H9 (cell line): ENCODE results near the gene EDNRB. TPM values are rescaled to one million over a fixed set of nuclear protein-coding genes. Genes with fewer than 3 reads are reported as not detected.

ENCODE experiments used
- DNase-seq: peaks from one replicate; pipeline ENCODE4 v3.0.0-alpha.2; 2017
- H2AFZ ChIP-seq: one replicate; pipeline ENCODE4 v1.6.1; 2013; ENCODE audit warnings: mild to moderate bottlenecking, low read length, control low read depth, moderate library complexity
- H2AK5ac ChIP-seq: 2 replicates; pipeline ENCODE4 v1.6.1; 2013; ENCODE audit warnings: low read length, control low read depth, mixed read lengths; ENCODE audit not compliant: insufficient read length
- H2BK120ac ChIP-seq: one replicate; pipeline ENCODE4 v1.6.1; 2013; ENCODE audit warnings: low read depth, mild to moderate bottlenecking, low read length, control low read depth, inconsistent platforms; ENCODE audit not compliant: poor library complexity, severe bottlenecking
- H2BK12ac ChIP-seq: 2 replicates; pipeline ENCODE4 v1.6.1; 2013; ENCODE audit warnings: low read length, control low read depth, mixed read lengths, low read depth; ENCODE audit not compliant: insufficient read length
- H2BK15ac ChIP-seq: 2 replicates; pipeline ENCODE4 v1.6.1; 2013; ENCODE audit warnings: low read depth, low read length, control low read depth
- H2BK20ac ChIP-seq: one replicate; pipeline ENCODE4 v1.6.1; 2013; ENCODE audit warnings: low read depth, mild to moderate bottlenecking, low read length, control low read depth, inconsistent platforms; ENCODE audit not compliant: poor library complexity, severe bottlenecking
- H2BK5ac ChIP-seq: 2 replicates; pipeline ENCODE4 v1.6.1; 2013; ENCODE audit warnings: low read length, control low read depth, mixed read lengths; ENCODE audit not compliant: insufficient read length
- H3K14ac ChIP-seq: 2 replicates; pipeline ENCODE4 v1.6.1; 2013; ENCODE audit warnings: low read length, control low read depth; ENCODE audit not compliant: insufficient read depth
- H3K18ac ChIP-seq: 2 replicates; pipeline ENCODE4 v1.6.1; 2013; ENCODE audit warnings: low read depth, mild to moderate bottlenecking, mixed read lengths, low read length, control low read depth; ENCODE audit not compliant: insufficient read length
- H3K23ac ChIP-seq: 2 replicates; pipeline ENCODE4 v1.6.1; 2013; ENCODE audit warnings: low read length, control low read depth, mixed read lengths, low read depth; ENCODE audit not compliant: insufficient read length
- H3K23me2 ChIP-seq: 2 replicates; pipeline ENCODE4 v1.6.1; 2013; ENCODE audit warnings: low read depth, mild to moderate bottlenecking, mixed read lengths, low read length, control low read depth; ENCODE audit not compliant: insufficient read length, poor library complexity, severe bottlenecking
- H3K27ac ChIP-seq: 2 replicates; pipeline ENCODE4 v1.5.1; 2013; ENCODE audit warnings: low read length, control low read depth, mixed read lengths, low read depth; ENCODE audit not compliant: insufficient read length
- H3K27me3 ChIP-seq: 2 replicates; pipeline ENCODE4 v1.6.1; 2013; ENCODE audit warnings: low read length, control low read depth, inconsistent platforms; ENCODE audit not compliant: insufficient read depth
- H3K4ac ChIP-seq: 2 replicates; pipeline ENCODE4 v1.6.1; 2013; ENCODE audit warnings: low read depth, mild to moderate bottlenecking, control low read depth, inconsistent platforms, low read length, moderate library complexity
- H3K4me1 ChIP-seq: 2 replicates; pipeline ENCODE4 v1.6.1; 2013; ENCODE audit warnings: low read length, control low read depth, inconsistent platforms; ENCODE audit not compliant: insufficient read depth
- H3K4me2 ChIP-seq: 2 replicates; pipeline ENCODE4 v1.6.1; 2013; ENCODE audit warnings: low read length, control low read depth, mixed read lengths; ENCODE audit not compliant: insufficient read length, insufficient read depth
- H3K56ac ChIP-seq: 2 replicates; pipeline ENCODE4 v1.6.1; 2013; ENCODE audit warnings: low read depth, mild to moderate bottlenecking, mixed read lengths, low read length, control low read depth; ENCODE audit not compliant: insufficient read length
- H3K79me1 ChIP-seq: 2 replicates; pipeline ENCODE4 v1.6.1; 2013; ENCODE audit warnings: low read depth, mild to moderate bottlenecking, moderate library complexity, low read length, control low read depth, inconsistent platforms; ENCODE audit not compliant: insufficient read depth, poor library complexity, severe bottlenecking
- H3K79me2 ChIP-seq: 2 replicates; pipeline ENCODE4 v1.6.1; 2013; ENCODE audit warnings: low read length, control low read depth, inconsistent platforms; ENCODE audit not compliant: insufficient read depth
- H3K9ac ChIP-seq: 2 replicates; pipeline ENCODE4 v1.6.1; 2013; ENCODE audit warnings: low read length, control low read depth, mixed read lengths; ENCODE audit not compliant: insufficient read length; ENCODE audit errors: extremely low read depth
- H3K9me3 ChIP-seq: one replicate; pipeline ENCODE4 v1.6.1; 2013; ENCODE audit warnings: low read depth, low read length, inconsistent platforms; ENCODE audit not compliant: control insufficient read depth
- H3T11ph ChIP-seq: one replicate; pipeline ENCODE4 v1.6.1; 2013; ENCODE audit warnings: mild to moderate bottlenecking, low read length, control low read depth, inconsistent platforms
- H4K20me1 ChIP-seq: one replicate; pipeline ENCODE4 v1.6.1; 2013; ENCODE audit not compliant: control insufficient read depth, insufficient read length, insufficient read depth
- H4K5ac ChIP-seq: 2 replicates; pipeline ENCODE4 v1.6.1; 2013; ENCODE audit warnings: low read depth, mild to moderate bottlenecking, mixed read lengths, low read length, control low read depth; ENCODE audit not compliant: insufficient read length
- H4K8ac ChIP-seq: replicated peaks from 2 replicates; pipeline ENCODE4 v1.6.1; 2013; ENCODE audit warnings: low read length, control low read depth, mixed read lengths, low read depth; ENCODE audit not compliant: insufficient read length
- H4K91ac ChIP-seq: 2 replicates; pipeline ENCODE4 v1.6.1; 2013; ENCODE audit warnings: low read depth, mild to moderate bottlenecking, moderate library complexity, mixed read lengths, low read length, control low read depth; ENCODE audit not compliant: insufficient read length
- H3K27ac Mint-ChIP-seq, 3 experiments: 2 replicates in 2 of 3; 3 replicates in 1 of 3; pipeline ENCODE4 v1.8.0; 2020 to 2021; ENCODE audit warnings: mixed read lengths in 3 of 3, mild to moderate bottlenecking in 1 of 3, moderate library complexity in 1 of 3
- H3K27me3 Mint-ChIP-seq: 2 replicates; pipeline ENCODE4 v1.8.0; 2021; ENCODE audit warnings: low read depth, mild to moderate bottlenecking, moderate library complexity, mixed read lengths
- H3K36me3 Mint-ChIP-seq, 3 experiments: 2 replicates in 2 of 3; 3 replicates in 1 of 3; pipeline ENCODE4 v1.8.0; 2020 to 2021; ENCODE audit warnings: low read depth in 3 of 3, mixed read lengths in 3 of 3; ENCODE audit not compliant: insufficient read depth in 1 of 3
- H3K4me1 Mint-ChIP-seq, 2 experiments: 2 replicates each; pipeline ENCODE4 v1.8.0; 2020; ENCODE audit warnings: mixed read lengths in 2 of 2
- H3K4me3 Mint-ChIP-seq, 2 experiments: 2 replicates in 1 of 2; 3 replicates in 1 of 2; pipeline ENCODE4 v1.8.0; 2020 to 2021; ENCODE audit warnings: mild to moderate bottlenecking in 2 of 2, mixed read lengths in 2 of 2, moderate library complexity in 1 of 2
- H3K9me3 Mint-ChIP-seq, 2 experiments: 2 replicates in 1 of 2; 3 replicates in 1 of 2; pipeline ENCODE4 v1.8.0; 2020; ENCODE audit warnings: mild to moderate bottlenecking in 2 of 2, mixed read lengths in 2 of 2, moderate library complexity in 1 of 2
- WGBS: extraction: QIAGEN DNeasy Blood & Tissue Kit; methylation state at CpG from one replicate; pipeline ENCODE4 v1.1.7; 2013; ENCODE audit warnings: missing lambda C conversion rate, low lambda C conversion rate, mixed read lengths; ENCODE audit not compliant: insufficient read length; ENCODE audit errors: extremely low coverage; 5-methylcytosine and 5-hydroxymethylcytosine counted together
- total RNA-seq: library from RNA; stranded (reverse); gene quantifications from 2 replicates; pipeline ENCODE4 v1.2.1, GENCODE V29; 2021
- TF ChIP-seq, protein P1 (sequence below): fragments of 200-600 bp; sonication (generic); conservative IDR thresholded peaks from 3 replicates; pipeline ENCODE4 v1.8.0; 2021; ENCODE audit warnings: antibody characterized with exemption, mild to moderate bottlenecking

EDNRB gene
- total RNA-seq, 1 experiment from 2014 or later, result 6.6 TPM

DNA sequence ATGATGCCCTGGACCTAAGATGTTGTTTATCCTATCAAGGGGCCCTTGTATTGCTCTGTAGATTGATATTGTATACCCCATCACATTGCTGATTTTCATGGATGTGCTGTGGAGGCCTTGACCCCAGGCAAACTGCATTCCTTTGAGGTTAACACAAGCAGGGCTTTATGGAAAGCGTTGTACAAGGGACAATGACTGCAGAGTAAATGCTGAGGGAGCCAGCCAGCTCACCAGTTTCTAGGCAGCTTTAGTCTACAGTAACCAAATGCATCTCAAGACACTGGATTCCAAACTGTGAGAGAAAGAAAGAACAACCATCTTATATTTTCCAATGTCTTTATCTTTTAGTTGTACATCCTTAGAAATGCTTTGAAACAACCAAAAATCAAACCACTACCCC lies 34.1 kb upstream of the EDNRB start:
- H2AK5ac ChIP-seq, result no peak overlapping the region
- no peaks in the 10 kb centered on the region for H3K23me2 ChIP-seq
- no peaks in the 10 kb centered on the region for H3K27me3 Mint-ChIP-seq
- H2BK12ac ChIP-seq, result no peak overlapping the region
- H3K14ac ChIP-seq, result no peak overlapping the region
- no peak overlapping the region for H3K27ac ChIP-seq
- no peaks in the 10 kb centered on the region for H3K79me1 ChIP-seq
- no peak overlapping the region for H2BK5ac ChIP-seq
- H3T11ph ChIP-seq, result no peak overlapping the region
- no peak overlapping the region for H3K4me2 ChIP-seq
- H4K8ac ChIP-seq, result no peak overlapping the region
- no peak overlapping the region for H3K4me3 Mint-ChIP-seq
- no peak overlapping the region for H3K18ac ChIP-seq
- no peak overlapping the region for H2BK15ac ChIP-seq
- H3K27ac Mint-ChIP-seq, result no peak overlapping the region; a peak in 1 of 7 replicates
- peaks cover 0 to 4% of the 10 kb centered on the region in 2 experiments; a peak in 2 of 5 replicates for H3K9me3 Mint-ChIP-seq
- no peak overlapping the region for H3K56ac ChIP-seq
- H4K20me1 ChIP-seq, result no peaks in the 10 kb centered on the region
- no peak overlapping the region for H4K5ac ChIP-seq
- H3K9ac ChIP-seq, result no peak overlapping the region
- H3K9me3 ChIP-seq, result no peaks in the 10 kb centered on the region
- no peaks in the 10 kb centered on the region for H3K27me3 ChIP-seq
- H3K4me1 Mint-ChIP-seq, result peaks cover 0 to 10% of the 10 kb centered on the region in 2 experiments; a peak in 2 of 4 replicates
- H3K4me1 ChIP-seq, result 0 out of 2 replicates have a peak, but pooled peaks cover 3% of the 10 kb centered on the region
- no peak overlapping the region for H3K23ac ChIP-seq
- no peak overlapping the region for H3K4ac ChIP-seq
- no CpG with 5 or more reads among the region's 1 CpG for WGBS
- TF ChIP-seq, protein P1, sequence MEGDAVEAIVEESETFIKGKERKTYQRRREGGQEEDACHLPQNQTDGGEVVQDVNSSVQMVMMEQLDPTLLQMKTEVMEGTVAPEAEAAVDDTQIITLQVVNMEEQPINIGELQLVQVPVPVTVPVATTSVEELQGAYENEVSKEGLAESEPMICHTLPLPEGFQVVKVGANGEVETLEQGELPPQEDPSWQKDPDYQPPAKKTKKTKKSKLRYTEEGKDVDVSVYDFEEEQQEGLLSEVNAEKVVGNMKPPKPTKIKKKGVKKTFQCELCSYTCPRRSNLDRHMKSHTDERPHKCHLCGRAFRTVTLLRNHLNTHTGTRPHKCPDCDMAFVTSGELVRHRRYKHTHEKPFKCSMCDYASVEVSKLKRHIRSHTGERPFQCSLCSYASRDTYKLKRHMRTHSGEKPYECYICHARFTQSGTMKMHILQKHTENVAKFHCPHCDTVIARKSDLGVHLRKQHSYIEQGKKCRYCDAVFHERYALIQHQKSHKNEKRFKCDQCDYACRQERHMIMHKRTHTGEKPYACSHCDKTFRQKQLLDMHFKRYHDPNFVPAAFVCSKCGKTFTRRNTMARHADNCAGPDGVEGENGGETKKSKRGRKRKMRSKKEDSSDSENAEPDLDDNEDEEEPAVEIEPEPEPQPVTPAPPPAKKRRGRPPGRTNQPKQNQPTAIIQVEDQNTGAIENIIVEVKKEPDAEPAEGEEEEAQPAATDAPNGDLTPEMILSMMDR, result no peak
- no peak overlapping the region for H4K91ac ChIP-seq
- H3K36me3 Mint-ChIP-seq, result peaks cover 0 to 2% (median 0%) of the 10 kb centered on the region in 3 experiments; a peak in 1 of 7 replicates
- H3K79me2 ChIP-seq, result no peaks in the 10 kb centered on the region
- no peak overlapping the region for H2BK20ac ChIP-seq
- H2BK120ac ChIP-seq, result no peak overlapping the region
- DNase-seq, result no peak
- no peak overlapping the region for H2AFZ ChIP-seq
